ENCODE data around the gene OMA1. TPM values are rescaled to one million over a fixed set of nuclear protein-coding genes. Genes with fewer than 3 reads are reported as not detected.

Gene OMA1
- polyA plus RNA-seq, 2 donors: 10.6 to 19.5 TPM

- Histone ChIP-seq H3K36me3 (ENCODE audit: control insufficient read depth in 2 of 2, insufficient read depth in 2 of 2, low read length in 1 of 2) (no peaks in the 10 kb centered on the region), H3K4me3 (ENCODE audit: low read depth in 1 of 2, low read length in 2 of 2) (peak overlapping the region; percentile 64 to 84), H3K27me3 (ENCODE audit: control insufficient read depth in 1 of 2, insufficient read depth in 2 of 2, low read length in 2 of 2) (no peaks in the 10 kb centered on the region), H3K4me1 (ENCODE audit: control insufficient read depth in 2 of 2, insufficient read depth in 2 of 2, low read length in 1 of 2) (peaks cover 0 to 5% of the 10 kb centered on the region in 2 donors), H3K27ac (ENCODE audit: low read depth in 2 of 2, low read length in 1 of 2) (peak overlapping the region; percentile 95 to 96), H3K9me3 (ENCODE audit: control insufficient read depth in 2 of 2, insufficient read depth in 1 of 2, low read depth in 1 of 2, low read length in 1 of 2) (peaks cover 0 to 4% of the 10 kb centered on the region in 2 donors)
- 27 to 36% methylated on average over 31 to 32 of the region's 32 CpGs for WGBS, 2 donors
These were observed 29.2 kb upstream of the OMA1 start for GRCh38 chr1:58575551-58576324.

- peaks cover 0 to 7% of the 10 kb centered on the region in 2 donors for H3K4me1 ChIP-seq (ENCODE audit: control insufficient read depth in 2 of 2, insufficient read depth in 2 of 2, low read length in 1 of 2)
- H3K4me3 ChIP-seq (ENCODE audit: low read depth in 1 of 2, low read length in 2 of 2): peak overlapping the region; percentile 41 to 64
- WGBS, 2 donors: 51% methylated on average over 2 of the region's 2 CpGs
- peaks cover 0 to 4% of the 10 kb centered on the region in 2 donors for H3K9me3 ChIP-seq (ENCODE audit: control insufficient read depth in 2 of 2, insufficient read depth in 1 of 2, low read depth in 1 of 2, low read length in 1 of 2)
- H3K27ac ChIP-seq (ENCODE audit: low read depth in 2 of 2, low read length in 1 of 2): peak overlapping the region; percentile 89 to 95
- H3K27me3 ChIP-seq (ENCODE audit: control insufficient read depth in 1 of 2, insufficient read depth in 2 of 2, low read length in 2 of 2): no peaks in the 10 kb centered on the region
- no peaks in the 10 kb centered on the region for H3K36me3 ChIP-seq (ENCODE audit: control insufficient read depth in 2 of 2, insufficient read depth in 2 of 2, low read length in 1 of 2)
These were observed 28.3 kb upstream of the OMA1 start for GRCh38 chr1:58574816-58575215.

- peaks cover 0 to 4% of the 10 kb centered on the region in 2 donors for H3K9me3 ChIP-seq (ENCODE audit: control insufficient read depth in 2 of 2, insufficient read depth in 1 of 2, low read depth in 1 of 2, low read length in 1 of 2)
- no peaks in the 10 kb centered on the region for H3K36me3 ChIP-seq (ENCODE audit: control insufficient read depth in 2 of 2, insufficient read depth in 2 of 2, low read length in 1 of 2)
- H3K4me3 ChIP-seq (ENCODE audit: low read depth in 1 of 2, low read length in 2 of 2): peak overlapping the region; percentile 41 to 64
- no peaks in the 10 kb centered on the region for H3K27me3 ChIP-seq (ENCODE audit: control insufficient read depth in 1 of 2, insufficient read depth in 2 of 2, low read length in 2 of 2)
- H3K27ac ChIP-seq (ENCODE audit: low read depth in 2 of 2, low read length in 1 of 2): peak overlapping the region; percentile 95 to 97
- H3K4me1 ChIP-seq (ENCODE audit: control insufficient read depth in 2 of 2, insufficient read depth in 2 of 2, low read length in 1 of 2): peaks cover 0 to 7% of the 10 kb centered on the region in 2 donors
- 31 to 33% methylated on average over 4 of the region's 4 CpGs for WGBS, 2 donors
These were observed 27.4 kb upstream of the OMA1 start for GRCh38 chr1:58573705-58574591.

GRCh38 chr1:58573138-58573537 is 26.6 kb upstream of the OMA1 start:
- WGBS, 2 donors: 23 to 38% methylated on average over 2 of the region's 2 CpGs
- peak overlapping the region in 1 of 2 donors; percentile 64 for H3K4me3 ChIP-seq (ENCODE audit: low read depth in 1 of 2, low read length in 2 of 2)
- no peaks in the 10 kb centered on the region for H3K27me3 ChIP-seq (ENCODE audit: control insufficient read depth in 1 of 2, insufficient read depth in 2 of 2, low read length in 2 of 2)
- peaks cover 0 to 4% of the 10 kb centered on the region in 2 donors for H3K9me3 ChIP-seq (ENCODE audit: control insufficient read depth in 2 of 2, insufficient read depth in 1 of 2, low read depth in 1 of 2, low read length in 1 of 2)
- no peaks in the 10 kb centered on the region for H3K36me3 ChIP-seq (ENCODE audit: control insufficient read depth in 2 of 2, insufficient read depth in 2 of 2, low read length in 1 of 2)
- peak overlapping the region; percentile 94 to 95 for H3K27ac ChIP-seq (ENCODE audit: low read depth in 2 of 2, low read length in 1 of 2)
- peaks cover 0 to 7% of the 10 kb centered on the region in 2 donors for H3K4me1 ChIP-seq (ENCODE audit: control insufficient read depth in 2 of 2, insufficient read depth in 2 of 2, low read length in 1 of 2)

- Histone ChIP-seq H3K4me1 (ENCODE audit: control insufficient read depth in 2 of 2, insufficient read depth in 2 of 2, low read length in 1 of 2) (peaks cover 0 to 7% of the 10 kb centered on the region in 2 donors), H3K27ac (ENCODE audit: low read depth in 2 of 2, low read length in 1 of 2) (peak overlapping the region; percentile 94 to 95), H3K36me3 (ENCODE audit: control insufficient read depth in 2 of 2, insufficient read depth in 2 of 2, low read length in 1 of 2) (no peaks in the 10 kb centered on the region), H3K9me3 (ENCODE audit: control insufficient read depth in 2 of 2, insufficient read depth in 1 of 2, low read depth in 1 of 2, low read length in 1 of 2) (peaks cover 0 to 4% of the 10 kb centered on the region in 2 donors), H3K4me3 (ENCODE audit: low read depth in 1 of 2, low read length in 2 of 2) (peak overlapping the region in 1 of 2 donors; percentile 31), H3K27me3 (ENCODE audit: control insufficient read depth in 1 of 2, insufficient read depth in 2 of 2, low read length in 2 of 2) (no peaks in the 10 kb centered on the region)
- WGBS, 2 donors: 38 to 40% methylated on average over 2 of the region's 2 CpGs
These were observed 26.2 kb upstream of the OMA1 start for GRCh38 chr1:58572690-58573089.

GRCh38 chr1:58571616-58572015 is 25.1 kb upstream of the OMA1 start:
- Histone ChIP-seq H3K4me1 (ENCODE audit: control insufficient read depth in 2 of 2, insufficient read depth in 2 of 2, low read length in 1 of 2) (peaks cover 0 to 6% of the 10 kb centered on the region in 2 donors), H3K27ac (ENCODE audit: low read depth in 2 of 2, low read length in 1 of 2) (peak overlapping the region; percentile 88 to 95), H3K27me3 (ENCODE audit: control insufficient read depth in 1 of 2, insufficient read depth in 2 of 2, low read length in 2 of 2) (no peaks in the 10 kb centered on the region), H3K4me3 (ENCODE audit: low read depth in 1 of 2, low read length in 2 of 2) (no peak overlapping the region), H3K36me3 (ENCODE audit: control insufficient read depth in 2 of 2, insufficient read depth in 2 of 2, low read length in 1 of 2) (no peaks in the 10 kb centered on the region), H3K9me3 (ENCODE audit: control insufficient read depth in 2 of 2, insufficient read depth in 1 of 2, low read depth in 1 of 2, low read length in 1 of 2) (peaks cover 0 to 4% of the 10 kb centered on the region in 2 donors)

GRCh38 chr1:58570817-58571216 is 24.3 kb upstream of the OMA1 start:
- H3K9me3 ChIP-seq (ENCODE audit: control insufficient read depth in 2 of 2, insufficient read depth in 1 of 2, low read depth in 1 of 2, low read length in 1 of 2): no peaks in the 10 kb centered on the region
- 80 to 82% methylated on average over 2 of the region's 2 CpGs for WGBS, 2 donors
- H3K4me1 ChIP-seq (ENCODE audit: control insufficient read depth in 2 of 2, insufficient read depth in 2 of 2, low read length in 1 of 2): peaks cover 0 to 3% of the 10 kb centered on the region in 2 donors
- peak overlapping the region; percentile 52 to 62 for H3K27ac ChIP-seq (ENCODE audit: low read depth in 2 of 2, low read length in 1 of 2)
- no peak overlapping the region for H3K4me3 ChIP-seq (ENCODE audit: low read depth in 1 of 2, low read length in 2 of 2)
- H3K27me3 ChIP-seq (ENCODE audit: control insufficient read depth in 1 of 2, insufficient read depth in 2 of 2, low read length in 2 of 2): no peaks in the 10 kb centered on the region
- H3K36me3 ChIP-seq (ENCODE audit: control insufficient read depth in 2 of 2, insufficient read depth in 2 of 2, low read length in 1 of 2): no peaks in the 10 kb centered on the region

GRCh38 chr1:58570094-58570493 is 23.6 kb upstream of the OMA1 start:
- Histone ChIP-seq H3K27me3 (ENCODE audit: control insufficient read depth in 1 of 2, insufficient read depth in 2 of 2, low read length in 2 of 2) (no peaks in the 10 kb centered on the region), H3K4me3 (ENCODE audit: low read depth in 1 of 2, low read length in 2 of 2) (no peak overlapping the region), H3K36me3 (ENCODE audit: control insufficient read depth in 2 of 2, insufficient read depth in 2 of 2, low read length in 1 of 2) (no peaks in the 10 kb centered on the region), H3K4me1 (ENCODE audit: control insufficient read depth in 2 of 2, insufficient read depth in 2 of 2, low read length in 1 of 2) (peaks cover 0 to 3% of the 10 kb centered on the region in 2 donors), H3K27ac (ENCODE audit: low read depth in 2 of 2, low read length in 1 of 2) (peak overlapping the region; percentile 74 to 89), H3K9me3 (ENCODE audit: control insufficient read depth in 2 of 2, insufficient read depth in 1 of 2, low read depth in 1 of 2, low read length in 1 of 2) (no peaks in the 10 kb centered on the region)

- Histone ChIP-seq H3K9me3 (ENCODE audit: control insufficient read depth in 2 of 2, insufficient read depth in 1 of 2, low read depth in 1 of 2, low read length in 1 of 2) (no peaks in the 10 kb centered on the region), H3K4me3 (ENCODE audit: low read depth in 1 of 2, low read length in 2 of 2) (no peak overlapping the region), H3K27ac (ENCODE audit: low read depth in 2 of 2, low read length in 1 of 2) (peak overlapping the region; percentile 71 to 89), H3K36me3 (ENCODE audit: control insufficient read depth in 2 of 2, insufficient read depth in 2 of 2, low read length in 1 of 2) (no peaks in the 10 kb centered on the region), H3K4me1 (ENCODE audit: control insufficient read depth in 2 of 2, insufficient read depth in 2 of 2, low read length in 1 of 2) (peaks cover 0 to 3% of the 10 kb centered on the region in 2 donors), H3K27me3 (ENCODE audit: control insufficient read depth in 1 of 2, insufficient read depth in 2 of 2, low read length in 2 of 2) (no peaks in the 10 kb centered on the region)
- WGBS, 2 donors: 47 to 60% methylated on average over 5 of the region's 5 CpGs
These were observed 22.4 kb upstream of the OMA1 start for GRCh38 chr1:58568911-58569310.
